ENCODE measurements around the gene IRF4.
"Not testable (repeated sequence)": the region's sequence is repeated elsewhere in the genome, so short reads cannot be mapped to it uniquely, and the experiment has no call there.

The IRF4 gene

DNA sequence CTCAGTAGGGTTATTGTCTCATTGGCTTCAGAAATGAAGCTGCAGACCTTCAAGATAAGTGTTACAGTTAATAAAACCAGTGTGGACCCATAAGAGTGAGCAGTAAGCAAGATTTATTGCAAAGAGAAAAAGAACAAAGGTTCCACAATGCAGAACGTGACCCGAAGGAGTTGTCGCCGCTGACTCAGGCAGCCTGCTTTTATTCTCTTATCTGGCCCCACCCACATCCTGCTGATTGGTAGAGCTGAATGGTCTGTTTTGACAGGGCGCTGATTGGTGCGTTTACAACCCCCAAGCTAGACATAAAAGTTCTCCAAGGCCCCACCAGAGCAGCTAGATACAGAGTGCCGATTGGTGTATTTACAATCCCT, 33.9 kb downstream of the IRF4 start:
- H3K27ac ChIP-seq (ENCODE audit: low read length); H3K4me3 ChIP-seq (ENCODE audit: low read length): not testable (repeated sequence)
- no CpG with 5 or more reads among the region's 7 CpGs for WGBS (ENCODE audit: insufficient coverage, insufficient read length)

DNA sequence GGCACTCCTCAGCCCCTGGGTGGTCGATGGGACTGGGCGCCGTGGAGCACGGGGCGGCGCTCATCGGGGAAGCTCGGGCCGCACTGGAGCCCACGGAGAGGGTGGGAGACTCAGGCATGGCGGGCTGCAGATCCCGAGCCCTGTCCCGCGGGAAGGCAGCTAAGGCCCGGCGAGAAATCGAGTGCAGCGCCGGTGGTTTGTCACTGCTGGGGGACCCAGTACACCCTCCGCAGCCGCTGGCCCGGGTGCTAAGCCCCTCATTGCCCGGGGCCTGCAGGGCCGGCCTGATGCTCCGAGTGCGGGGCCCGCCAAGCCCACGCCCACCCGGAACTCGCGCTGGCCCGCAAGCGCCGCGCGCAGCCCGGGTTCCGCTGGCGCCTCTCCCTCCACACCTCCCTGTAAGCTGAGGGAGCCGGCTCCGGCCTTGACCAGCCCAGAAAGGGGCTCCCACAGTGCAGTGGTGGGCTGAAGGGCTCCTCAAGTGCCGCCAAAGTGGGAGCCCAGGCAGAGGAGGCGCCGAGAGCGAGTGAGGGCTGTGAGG, 34.7 kb downstream of the IRF4 start:
- H3K4me1 ChIP-seq (ENCODE audit: control insufficient read depth, insufficient read depth, low read length); H3K9me3 ChIP-seq (ENCODE audit: control insufficient read depth, insufficient read depth, low read length); DNase-seq (ENCODE audit: low read depth, low spot score); H3K27ac ChIP-seq (ENCODE audit: low read length); H3K4me3 ChIP-seq (ENCODE audit: low read length); H3K27me3 ChIP-seq (ENCODE audit: control insufficient read depth, insufficient read depth, low read length); H3K36me3 ChIP-seq (ENCODE audit: control insufficient read depth, insufficient read depth, low read length): not testable (repeated sequence)
- no CpG with 5 or more reads among the region's 45 CpGs for WGBS (ENCODE audit: insufficient coverage, insufficient read length)

More for the DNA sequence above, 33.9 kb downstream of the IRF4 start:
- not testable (repeated sequence) for H3K27me3 ChIP-seq (ENCODE audit: control insufficient read depth, insufficient read depth, low read length); DNase-seq (ENCODE audit: low read depth, low spot score); H3K9me3 ChIP-seq (ENCODE audit: control insufficient read depth, insufficient read depth, low read length); H3K36me3 ChIP-seq (ENCODE audit: control insufficient read depth, insufficient read depth, low read length); H3K4me1 ChIP-seq (ENCODE audit: control insufficient read depth, insufficient read depth, low read length)

DNA sequence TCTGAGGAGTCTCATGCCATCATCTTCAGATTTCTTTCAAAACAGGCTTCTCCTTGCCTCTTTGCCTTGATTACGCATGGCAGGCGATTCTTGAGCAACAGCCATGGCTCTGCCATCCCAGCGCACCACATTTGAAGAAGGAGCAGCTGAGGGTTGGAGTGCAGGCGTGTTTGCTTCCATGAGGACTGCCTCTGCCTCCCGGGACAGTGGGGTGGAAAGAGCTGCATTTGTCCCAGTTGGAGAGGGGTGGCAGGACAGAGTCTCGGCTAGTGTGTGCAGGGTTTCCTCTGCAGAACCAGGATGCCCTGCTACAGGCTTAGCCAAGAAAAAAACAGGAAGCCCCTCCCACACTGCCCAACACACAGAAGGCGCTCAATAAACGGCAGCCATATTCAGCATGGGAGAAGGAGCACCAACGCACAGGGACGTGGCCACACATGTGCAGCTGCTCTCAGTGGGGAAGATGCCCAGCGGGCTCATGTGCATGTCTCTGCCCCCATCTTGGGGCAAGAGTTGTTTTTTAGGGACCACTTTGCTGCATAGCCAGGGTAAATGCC, 36.6 kb downstream of the IRF4 start:
- DNase-seq (ENCODE audit: low read depth, low spot score) = no peak
- no peaks in the 10 kb centered on the region; the same call in 1 of the 2 replicates for H3K36me3 ChIP-seq (ENCODE audit: control insufficient read depth, insufficient read depth, low read length)
- no peaks in the 10 kb centered on the region for H3K27me3 ChIP-seq (ENCODE audit: control insufficient read depth, insufficient read depth, low read length)
- H3K4me1 ChIP-seq (ENCODE audit: control insufficient read depth, insufficient read depth, low read length) = no peaks in the 10 kb centered on the region
- WGBS (ENCODE audit: insufficient coverage, insufficient read length) = no CpG with 5 or more reads among the region's 11 CpGs
- no peak overlapping the region for H3K27ac ChIP-seq (ENCODE audit: low read length)
- H3K9me3 ChIP-seq (ENCODE audit: control insufficient read depth, insufficient read depth, low read length) = no peaks in the 10 kb centered on the region; the same call in 1 of the 2 replicates
- H3K4me3 ChIP-seq (ENCODE audit: low read length) = no peak overlapping the region

- Histone ChIP-seq H3K4me1 (ENCODE audit: control insufficient read depth, insufficient read depth, low read length) (no peaks in the 10 kb centered on the region), H3K4me3 (ENCODE audit: low read length) (no peak overlapping the region), H3K36me3 (ENCODE audit: control insufficient read depth, insufficient read depth, low read length) (no peaks in the 10 kb centered on the region), H3K27ac (ENCODE audit: low read length) (no peak overlapping the region), H3K27me3 (ENCODE audit: control insufficient read depth, insufficient read depth, low read length) (no peaks in the 10 kb centered on the region), H3K9me3 (ENCODE audit: control insufficient read depth, insufficient read depth, low read length) (no peaks in the 10 kb centered on the region; the same call in 1 of the 2 replicates)
- DNase-seq (ENCODE audit: low read depth, low spot score) = no peak
- no CpG with 5 or more reads among the region's 4 CpGs for WGBS (ENCODE audit: insufficient coverage, insufficient read length)
These were observed 38.1 kb downstream of the IRF4 start for GRCh38 chr6:429515-430121.

GRCh38 chr6:431504-431903, 40.0 kb downstream of the IRF4 start:
- H3K9me3 ChIP-seq (ENCODE audit: control insufficient read depth, insufficient read depth, low read length) = no peaks in the 10 kb centered on the region; the same call in 1 of the 2 replicates
- no peaks in the 10 kb centered on the region for H3K36me3 ChIP-seq (ENCODE audit: control insufficient read depth, insufficient read depth, low read length)
- DNase-seq (ENCODE audit: low read depth, low spot score) = no peak
- no peaks in the 10 kb centered on the region for H3K4me1 ChIP-seq (ENCODE audit: control insufficient read depth, insufficient read depth, low read length)
- H3K4me3 ChIP-seq (ENCODE audit: low read length) = no peak overlapping the region
- no CpG with 5 or more reads among the region's 10 CpGs for whole genome bisulfite sequencing (ENCODE audit: insufficient coverage, insufficient read length)
- H3K27me3 ChIP-seq (ENCODE audit: control insufficient read depth, insufficient read depth, low read length) = no peaks in the 10 kb centered on the region
- H3K27ac ChIP-seq (ENCODE audit: low read length) = no peak overlapping the region

DNA sequence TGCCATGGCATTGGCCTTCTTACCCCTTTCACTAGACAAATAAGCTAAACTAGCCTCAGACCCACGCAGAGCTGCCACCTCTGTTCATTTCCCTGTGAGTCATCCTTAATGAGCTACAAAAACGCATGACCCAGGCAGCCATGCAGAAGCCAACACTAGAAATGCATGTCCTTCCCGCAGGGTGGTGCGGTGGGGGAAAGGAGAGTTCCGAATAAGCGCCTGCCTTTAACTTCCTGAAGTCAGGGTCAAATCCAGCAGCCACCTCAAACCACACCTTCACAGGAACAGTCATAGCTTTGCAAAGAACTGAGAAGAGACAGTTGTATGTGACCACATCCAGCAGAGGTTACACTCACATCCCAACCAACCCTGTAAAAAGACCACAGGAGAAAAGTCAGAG, 40.4 kb downstream of the IRF4 start:
- Histone ChIP-seq H3K36me3 (ENCODE audit: control insufficient read depth, insufficient read depth, low read length) (no peaks in the 10 kb centered on the region), H3K27ac (ENCODE audit: low read length) (no peak overlapping the region), H3K27me3 (ENCODE audit: control insufficient read depth, insufficient read depth, low read length) (no peaks in the 10 kb centered on the region), H3K9me3 (ENCODE audit: control insufficient read depth, insufficient read depth, low read length) (no peaks in the 10 kb centered on the region), H3K4me3 (ENCODE audit: low read length) (no peak overlapping the region), H3K4me1 (ENCODE audit: control insufficient read depth, insufficient read depth, low read length) (no peaks in the 10 kb centered on the region; the same call in 1 of the 2 replicates)
- no CpG with 5 or more reads among the region's 6 CpGs for WGBS (ENCODE audit: insufficient coverage, insufficient read length)
- DNase-seq (ENCODE audit: low read depth, low spot score) = no peak

- WGBS (ENCODE audit: insufficient coverage, insufficient read length) = no CpG with 5 or more reads among the region's 14 CpGs
- H3K9me3 ChIP-seq (ENCODE audit: control insufficient read depth, insufficient read depth, low read length) = no peaks in the 10 kb centered on the region
- H3K27ac ChIP-seq (ENCODE audit: low read length) = no peak overlapping the region
- H3K4me1 ChIP-seq (ENCODE audit: control insufficient read depth, insufficient read depth, low read length) = no peaks in the 10 kb centered on the region; the same call in 1 of the 2 replicates
- no peaks in the 10 kb centered on the region for H3K27me3 ChIP-seq (ENCODE audit: control insufficient read depth, insufficient read depth, low read length)
- no peak for DNase-seq (ENCODE audit: low read depth, low spot score)
- no peak overlapping the region for H3K4me3 ChIP-seq (ENCODE audit: low read length)
- H3K36me3 ChIP-seq (ENCODE audit: control insufficient read depth, insufficient read depth, low read length) = no peaks in the 10 kb centered on the region
These were observed 42.6 kb downstream of the IRF4 start for GRCh38 chr6:434051-434705.

GRCh38 chr6:435441-436307, 44.1 kb downstream of the IRF4 start:
- DNase-seq (ENCODE audit: low read depth, low spot score) = no peak
- Histone ChIP-seq H3K4me1 (ENCODE audit: control insufficient read depth, insufficient read depth, low read length) (no peaks in the 10 kb centered on the region; the same call in 1 of the 2 replicates), H3K27me3 (ENCODE audit: control insufficient read depth, insufficient read depth, low read length) (no peaks in the 10 kb centered on the region), H3K9me3 (ENCODE audit: control insufficient read depth, insufficient read depth, low read length) (no peaks in the 10 kb centered on the region), H3K27ac (ENCODE audit: low read length) (no peak overlapping the region), H3K4me3 (ENCODE audit: low read length) (no peak overlapping the region), H3K36me3 (ENCODE audit: control insufficient read depth, insufficient read depth, low read length) (no peaks in the 10 kb centered on the region)
- no CpG with 5 or more reads among the region's 50 CpGs for WGBS (ENCODE audit: insufficient coverage, insufficient read length)

- no peaks in the 10 kb centered on the region for H3K9me3 ChIP-seq (ENCODE audit: control insufficient read depth, insufficient read depth, low read length)
- no peak overlapping the region for H3K4me3 ChIP-seq (ENCODE audit: low read length)
- no peaks in the 10 kb centered on the region; the same call in 1 of the 2 replicates for H3K4me1 ChIP-seq (ENCODE audit: control insufficient read depth, insufficient read depth, low read length)
- WGBS (ENCODE audit: insufficient coverage, insufficient read length) = no CpG with 5 or more reads among the region's 25 CpGs
- H3K27ac ChIP-seq (ENCODE audit: low read length) = no peak overlapping the region
- no peak for DNase-seq (ENCODE audit: low read depth, low spot score)
- no peaks in the 10 kb centered on the region for H3K36me3 ChIP-seq (ENCODE audit: control insufficient read depth, insufficient read depth, low read length)
- H3K27me3 ChIP-seq (ENCODE audit: control insufficient read depth, insufficient read depth, low read length) = no peaks in the 10 kb centered on the region
These were observed 44.9 kb downstream of the IRF4 start for GRCh38 chr6:436308-437036.

DNA sequence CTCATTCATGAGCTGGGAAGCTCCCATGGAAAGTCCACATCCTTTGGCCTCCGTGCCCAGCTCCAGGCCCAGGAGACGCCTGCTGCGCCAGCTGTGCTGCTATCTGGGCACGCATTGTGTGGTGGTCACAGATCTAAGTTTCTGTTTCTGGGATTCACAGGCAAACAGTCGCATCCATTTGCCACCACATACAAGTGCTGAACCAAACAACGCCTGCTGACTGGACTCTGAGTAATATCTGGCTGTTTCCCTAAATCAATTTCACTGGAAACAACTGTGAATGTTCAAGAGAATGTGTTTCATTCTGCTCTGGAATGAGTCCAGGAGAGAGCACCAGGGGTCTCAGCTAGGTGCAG, 45.5 kb downstream of the IRF4 start:
- H3K9me3 ChIP-seq (ENCODE audit: control insufficient read depth, insufficient read depth, low read length) = no peaks in the 10 kb centered on the region
- no CpG with 5 or more reads among the region's 6 CpGs for WGBS (ENCODE audit: insufficient coverage, insufficient read length)
- no peaks in the 10 kb centered on the region for H3K27me3 ChIP-seq (ENCODE audit: control insufficient read depth, insufficient read depth, low read length)
- no peak for DNase-seq (ENCODE audit: low read depth, low spot score)
- H3K27ac ChIP-seq (ENCODE audit: low read length) = no peak overlapping the region
- H3K4me1 ChIP-seq (ENCODE audit: control insufficient read depth, insufficient read depth, low read length) = no peaks in the 10 kb centered on the region; the same call in 1 of the 2 replicates
- no peaks in the 10 kb centered on the region for H3K36me3 ChIP-seq (ENCODE audit: control insufficient read depth, insufficient read depth, low read length)
- H3K4me3 ChIP-seq (ENCODE audit: low read length) = no peak overlapping the region
